ENCODE results near the gene AKAP7.
"Not testable (repeated sequence)": the region's sequence is repeated elsewhere in the genome, so short reads cannot be mapped to it uniquely, and the experiment has no call there.

AKAP7 gene

DNA sequence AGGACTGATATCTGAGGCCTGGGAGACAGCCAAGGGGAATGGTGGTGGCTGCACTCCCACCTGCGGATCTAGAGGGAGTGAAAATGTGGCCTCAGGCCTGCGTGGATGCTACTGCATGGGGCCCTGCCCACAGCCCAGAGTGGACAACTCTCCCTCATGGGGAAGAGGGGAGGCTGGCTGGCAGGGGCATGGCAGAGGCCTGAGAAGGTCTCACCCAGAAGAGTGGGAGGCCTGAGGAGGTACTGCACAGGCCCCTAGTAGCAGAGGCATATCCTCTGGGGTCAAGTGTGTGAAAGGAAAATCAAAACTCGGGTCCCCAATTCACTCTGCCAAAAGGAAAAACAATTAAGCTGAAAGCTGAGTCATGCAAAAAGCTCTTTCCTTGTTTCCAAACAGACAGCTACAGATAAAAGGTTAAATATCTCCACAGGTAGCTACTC, 158.2 kb downstream of the AKAP7 start:
- no peak overlapping the region for H3K9ac ChIP-seq (ENCODE audit: low read length)
- H3K79me2 ChIP-seq (ENCODE audit: low read length): no peaks in the 10 kb centered on the region
- peaks cover 5% of the 10 kb centered on the region; the same call in 1 of the 2 replicates for H3K4me1 ChIP-seq (ENCODE audit: low read length)
- H3K4me2 ChIP-seq (ENCODE audit: low read depth, low read length): no peak overlapping the region
- H3K9me3 ChIP-seq (replicated peaks; ENCODE audit: insufficient read depth, low read length): no peaks in the 10 kb centered on the region
- no peak for DNase-seq
- H3F3A ChIP-seq (ENCODE audit: insufficient read depth, low read length): no peaks in the 10 kb centered on the region
- no peak for TF ChIP-seq EZH2 (optimal IDR thresholded peaks at IDR 0.05; ENCODE audit: low read depth, low read length)
- TF ChIP-seq, protein P1, sequence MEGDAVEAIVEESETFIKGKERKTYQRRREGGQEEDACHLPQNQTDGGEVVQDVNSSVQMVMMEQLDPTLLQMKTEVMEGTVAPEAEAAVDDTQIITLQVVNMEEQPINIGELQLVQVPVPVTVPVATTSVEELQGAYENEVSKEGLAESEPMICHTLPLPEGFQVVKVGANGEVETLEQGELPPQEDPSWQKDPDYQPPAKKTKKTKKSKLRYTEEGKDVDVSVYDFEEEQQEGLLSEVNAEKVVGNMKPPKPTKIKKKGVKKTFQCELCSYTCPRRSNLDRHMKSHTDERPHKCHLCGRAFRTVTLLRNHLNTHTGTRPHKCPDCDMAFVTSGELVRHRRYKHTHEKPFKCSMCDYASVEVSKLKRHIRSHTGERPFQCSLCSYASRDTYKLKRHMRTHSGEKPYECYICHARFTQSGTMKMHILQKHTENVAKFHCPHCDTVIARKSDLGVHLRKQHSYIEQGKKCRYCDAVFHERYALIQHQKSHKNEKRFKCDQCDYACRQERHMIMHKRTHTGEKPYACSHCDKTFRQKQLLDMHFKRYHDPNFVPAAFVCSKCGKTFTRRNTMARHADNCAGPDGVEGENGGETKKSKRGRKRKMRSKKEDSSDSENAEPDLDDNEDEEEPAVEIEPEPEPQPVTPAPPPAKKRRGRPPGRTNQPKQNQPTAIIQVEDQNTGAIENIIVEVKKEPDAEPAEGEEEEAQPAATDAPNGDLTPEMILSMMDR (IDR thresholded peaks at IDR 0.05; ENCODE audit: low read length): no peak
- TF ChIP-seq EZH2phosphoT487 (IDR thresholded peaks at IDR 0.05; ENCODE audit: low read length): no peak
- H2AFZ ChIP-seq (ENCODE audit: low read length): no peak overlapping the region
- H3K4me3 ChIP-seq (ENCODE audit: low read length): no peak overlapping the region
- no peaks in the 10 kb centered on the region for H3K9me2 ChIP-seq (replicated peaks; ENCODE audit: insufficient read depth, low read length)
- H3K36me3 ChIP-seq (replicated peaks; ENCODE audit: insufficient read depth, low read length): no peaks in the 10 kb centered on the region
- H3K27ac ChIP-seq (ENCODE audit: low read length): no peak overlapping the region
- H4K20me1 ChIP-seq (ENCODE audit: insufficient read depth, low read length): no peaks in the 10 kb centered on the region
- no peaks in the 10 kb centered on the region for H3K27me3 ChIP-seq (replicated peaks; ENCODE audit: insufficient read depth, low read length)

GRCh38 chr6:131295081-131295480, 159.8 kb downstream of the AKAP7 start:
- Histone ChIP-seq H3K4me2 (ENCODE audit: low read depth, low read length) (no peak overlapping the region), H3K27me3 (replicated peaks; ENCODE audit: insufficient read depth, low read length) (no peaks in the 10 kb centered on the region), H3K4me3 (ENCODE audit: low read length) (no peak overlapping the region), H3K9me3 (replicated peaks; ENCODE audit: insufficient read depth, low read length) (no peaks in the 10 kb centered on the region), H3F3A (ENCODE audit: insufficient read depth, low read length) (no peaks in the 10 kb centered on the region), H3K27ac (ENCODE audit: low read length) (no peak overlapping the region), H3K4me1 (ENCODE audit: low read length) (peaks cover 5% of the 10 kb centered on the region; the same call in 1 of the 2 replicates), H3K79me2 (ENCODE audit: low read length) (no peaks in the 10 kb centered on the region), H2AFZ (ENCODE audit: low read length) (no peak overlapping the region), H3K9me2 (replicated peaks; ENCODE audit: insufficient read depth, low read length) (no peaks in the 10 kb centered on the region), H3K9ac (ENCODE audit: low read length) (no peak overlapping the region), H4K20me1 (ENCODE audit: insufficient read depth, low read length) (no peaks in the 10 kb centered on the region), H3K36me3 (replicated peaks; ENCODE audit: insufficient read depth, low read length) (no peaks in the 10 kb centered on the region)
- no peak for DNase-seq
- TF ChIP-seq, protein P1 (IDR thresholded peaks at IDR 0.05; ENCODE audit: low read length): no peak
- TF ChIP-seq EZH2 (optimal IDR thresholded peaks at IDR 0.05; ENCODE audit: low read depth, low read length) (no peak), EZH2phosphoT487 (IDR thresholded peaks at IDR 0.05; ENCODE audit: low read length) (no peak)

- H3K4me2 ChIP-seq (ENCODE audit: low read depth, low read length); H4K20me1 ChIP-seq (ENCODE audit: insufficient read depth, low read length); H2AFZ ChIP-seq (ENCODE audit: low read length); H3K9ac ChIP-seq (ENCODE audit: low read length); H3K4me3 ChIP-seq (ENCODE audit: low read length); H3K4me1 ChIP-seq (ENCODE audit: low read length); H3F3A ChIP-seq (ENCODE audit: insufficient read depth, low read length); H3K27ac ChIP-seq (ENCODE audit: low read length); H3K36me3 ChIP-seq (replicated peaks; ENCODE audit: insufficient read depth, low read length); H3K79me2 ChIP-seq (ENCODE audit: low read length); H3K9me3 ChIP-seq (replicated peaks; ENCODE audit: insufficient read depth, low read length); H3K9me2 ChIP-seq (replicated peaks; ENCODE audit: insufficient read depth, low read length); H3K27me3 ChIP-seq (replicated peaks; ENCODE audit: insufficient read depth, low read length); DNase-seq: not testable (repeated sequence)
Measured at GRCh38 chr6:131300826-131301225, 165.6 kb downstream of the AKAP7 start.

DNA sequence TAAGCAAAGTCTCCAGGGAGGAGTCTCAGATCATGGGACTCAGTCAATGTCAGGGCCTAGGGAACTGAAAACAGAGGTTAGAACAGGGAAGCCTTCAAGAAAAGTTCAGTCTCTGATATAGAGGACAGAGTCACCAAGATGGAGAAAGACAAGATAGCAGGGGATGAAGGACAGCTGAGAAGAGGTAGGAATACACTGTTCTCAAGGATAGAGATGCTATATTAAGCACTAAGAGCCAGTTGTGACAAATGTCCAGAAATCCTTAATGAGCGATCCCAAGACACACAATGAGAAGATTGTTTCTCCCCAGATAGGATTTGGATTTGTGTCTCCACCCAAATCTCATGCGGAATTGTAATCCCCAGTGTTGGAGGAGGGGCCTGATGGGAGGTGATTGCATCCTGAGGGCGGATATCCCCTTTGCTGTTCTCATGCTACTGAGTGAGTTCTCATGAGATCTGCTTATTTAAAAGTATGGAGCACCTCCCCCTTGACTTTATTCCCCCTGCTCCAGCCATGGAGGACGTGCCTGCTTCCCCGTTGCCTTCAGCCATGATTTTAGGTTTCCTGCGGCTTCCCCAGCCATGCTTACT, 168.2 kb downstream of the AKAP7 start:
- H3K9me2 ChIP-seq (replicated peaks; ENCODE audit: insufficient read depth, low read length): no peaks in the 10 kb centered on the region

More for the DNA sequence above, 168.2 kb downstream of the AKAP7 start:
- Histone ChIP-seq H4K20me1 (ENCODE audit: insufficient read depth, low read length) (no peaks in the 10 kb centered on the region), H3K79me2 (ENCODE audit: low read length) (no peaks in the 10 kb centered on the region), H3K9me3 (replicated peaks; ENCODE audit: insufficient read depth, low read length) (no peaks in the 10 kb centered on the region), H3K27ac (ENCODE audit: low read length) (no peak overlapping the region), H3K4me1 (ENCODE audit: low read length) (no peaks in the 10 kb centered on the region), H3K4me3 (ENCODE audit: low read length) (no peak overlapping the region), H3K36me3 (replicated peaks; ENCODE audit: insufficient read depth, low read length) (no peaks in the 10 kb centered on the region), H3K9ac (ENCODE audit: low read length) (no peak overlapping the region), H3K4me2 (ENCODE audit: low read depth, low read length) (no peak overlapping the region), H3K27me3 (replicated peaks; ENCODE audit: insufficient read depth, low read length) (no peaks in the 10 kb centered on the region), H2AFZ (ENCODE audit: low read length) (no peak overlapping the region), H3F3A (ENCODE audit: insufficient read depth, low read length) (no peaks in the 10 kb centered on the region)
- TF ChIP-seq, protein P1 (IDR thresholded peaks at IDR 0.05; ENCODE audit: low read length): no peak
- TF ChIP-seq EZH2phosphoT487 (IDR thresholded peaks at IDR 0.05; ENCODE audit: low read length): no peak
- TF ChIP-seq EZH2 (optimal IDR thresholded peaks at IDR 0.05; ENCODE audit: low read depth, low read length): no peak
- DNase-seq: no peak

All from MM.1S (cell line).